Cortex of kidney (tissue), 1 donor: ENCODE measurements around the gene ACTL7B.
"Not testable (repeated sequence)": the region's sequence is repeated elsewhere in the genome, so short reads cannot be mapped to it uniquely, and the experiment has no call there.

ENCODE experiments used
- DNase-seq: peaks from one replicate; lab custom pipeline; 2025; lab: John Stamatoyannopoulos, UW

Gene ACTL7B

GRCh38 chr9:108855888-108856287, at the start of gene ACTL7B:
Gene ACTL7B, minus strand, starts transcription at chr9:108855986. Its CDS starts 56 bp downstream, at chr9:108855930.
- no peak for DNase-seq

GRCh38 chr9:108905494-108905893, 49.7 kb upstream of the ACTL7B start:
- DNase-seq: no peak

- no peak for DNase-seq
Observed at GRCh38 chr9:108904161-108904560, 48.4 kb upstream of the ACTL7B start.

GRCh38 chr9:108903420-108904103, 47.8 kb upstream of the ACTL7B start:
- no peak for DNase-seq

- no peak for DNase-seq
Observed at GRCh38 chr9:108900176-108900575, 44.4 kb upstream of the ACTL7B start.

- DNase-seq: not testable (repeated sequence)
Observed at GRCh38 chr9:108899023-108899695, 43.4 kb upstream of the ACTL7B start.

- no peak for DNase-seq
Observed at GRCh38 chr9:108897324-108898096, 41.7 kb upstream of the ACTL7B start.

- DNase-seq: no peak
Observed at GRCh38 chr9:108894225-108894997, 38.6 kb upstream of the ACTL7B start.

- no peak for DNase-seq
Observed at GRCh38 chr9:108889649-108890067, 33.9 kb upstream of the ACTL7B start.

GRCh38 chr9:108886594-108887271, 30.9 kb upstream of the ACTL7B start:
- not testable (repeated sequence) for DNase-seq

- no peak for DNase-seq
Observed at GRCh38 chr9:108885643-108886348, 30.0 kb upstream of the ACTL7B start.

GRCh38 chr9:108884701-108885100, 28.9 kb upstream of the ACTL7B start:
- no peak for DNase-seq

GRCh38 chr9:108883085-108883484, 27.3 kb upstream of the ACTL7B start:
- no peak for DNase-seq

- DNase-seq: no peak
Observed at GRCh38 chr9:108882052-108882888, 26.5 kb upstream of the ACTL7B start.

GRCh38 chr9:108880738-108881316, 25.0 kb upstream of the ACTL7B start:
- DNase-seq: no peak

- DNase-seq: no peak
Observed at GRCh38 chr9:108877524-108877923, 21.7 kb upstream of the ACTL7B start.

GRCh38 chr9:108876425-108876824, 20.6 kb upstream of the ACTL7B start:
- DNase-seq: no peak

GRCh38 chr9:108874058-108874788, 18.4 kb upstream of the ACTL7B start:
- DNase-seq: no peak
